Neural cell (in vitro differentiated cells): ENCODE measurements around the gene TEX9.

ENCODE experiments used
- EP300 ChIP-seq: fragments of 450-650 bp; conservative IDR thresholded peaks from 2 replicates; pipeline ENCODE4 v1.6.1; 2014; ENCODE audit warnings: antibody characterized with exemption, mild to moderate bottlenecking, moderate library complexity; ENCODE audit not compliant: poor library complexity, severe bottlenecking
- EZH2 ChIP-seq: fragments of 200-600, 300-800 bp; shearing (Covaris generic), sonication (generic); IDR thresholded peaks from 2 replicates; pipeline ENCODE4 v1.6.1; 2014; ENCODE audit warnings: antibody characterized with exemption, low read length, borderline replicate concordance, mild to moderate bottlenecking; ENCODE audit not compliant: insufficient read depth, poor library complexity, severe bottlenecking
- POLR2AphosphoS5 ChIP-seq: IDR thresholded peaks from 2 replicates; pipeline ENCODE4 v1.6.1; 2012
- RAD21 ChIP-seq: fragments of 450-650 bp; conservative IDR thresholded peaks from 2 replicates; pipeline ENCODE4 v1.6.1; 2014; ENCODE audit warnings: antibody characterized with exemption, mild to moderate bottlenecking, moderate library complexity
- TAF1 ChIP-seq: IDR thresholded peaks from 2 replicates; pipeline ENCODE4 v1.6.1; 2012; ENCODE audit warnings: low read depth
- TF ChIP-seq, protein P1 (sequence below): fragments of 450-650 bp; IDR thresholded peaks from 2 replicates; pipeline ENCODE4 v1.5.1; 2014; ENCODE audit warnings: antibody characterized with exemption, mild to moderate bottlenecking, moderate library complexity; ENCODE audit not compliant: poor library complexity, severe bottlenecking
- TF ChIP-seq, protein P2 (sequence below): IDR thresholded peaks from 2 replicates; pipeline ENCODE4 v1.6.1; 2012; ENCODE audit warnings: borderline replicate concordance

DNA sequence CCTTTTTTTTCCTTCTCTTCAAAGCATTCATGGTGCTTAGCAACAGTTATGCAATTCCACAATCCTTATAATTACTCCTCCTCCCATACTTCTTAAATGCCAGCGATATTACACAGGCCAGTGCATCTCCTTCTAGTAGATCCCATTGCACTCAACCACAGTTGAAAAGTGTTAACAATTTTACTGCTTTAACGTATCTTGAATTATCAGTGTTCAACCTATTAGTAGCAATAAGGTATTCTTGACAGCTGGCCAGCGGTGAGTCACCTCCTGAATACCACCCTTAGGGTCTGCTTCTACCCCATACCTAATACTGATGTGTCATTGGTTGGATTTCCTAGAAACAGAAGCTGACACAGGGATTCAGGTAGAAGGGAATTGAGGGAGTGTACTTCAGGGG is 24.0 kb upstream of the TEX9 start:
- TF ChIP-seq, protein P1, sequence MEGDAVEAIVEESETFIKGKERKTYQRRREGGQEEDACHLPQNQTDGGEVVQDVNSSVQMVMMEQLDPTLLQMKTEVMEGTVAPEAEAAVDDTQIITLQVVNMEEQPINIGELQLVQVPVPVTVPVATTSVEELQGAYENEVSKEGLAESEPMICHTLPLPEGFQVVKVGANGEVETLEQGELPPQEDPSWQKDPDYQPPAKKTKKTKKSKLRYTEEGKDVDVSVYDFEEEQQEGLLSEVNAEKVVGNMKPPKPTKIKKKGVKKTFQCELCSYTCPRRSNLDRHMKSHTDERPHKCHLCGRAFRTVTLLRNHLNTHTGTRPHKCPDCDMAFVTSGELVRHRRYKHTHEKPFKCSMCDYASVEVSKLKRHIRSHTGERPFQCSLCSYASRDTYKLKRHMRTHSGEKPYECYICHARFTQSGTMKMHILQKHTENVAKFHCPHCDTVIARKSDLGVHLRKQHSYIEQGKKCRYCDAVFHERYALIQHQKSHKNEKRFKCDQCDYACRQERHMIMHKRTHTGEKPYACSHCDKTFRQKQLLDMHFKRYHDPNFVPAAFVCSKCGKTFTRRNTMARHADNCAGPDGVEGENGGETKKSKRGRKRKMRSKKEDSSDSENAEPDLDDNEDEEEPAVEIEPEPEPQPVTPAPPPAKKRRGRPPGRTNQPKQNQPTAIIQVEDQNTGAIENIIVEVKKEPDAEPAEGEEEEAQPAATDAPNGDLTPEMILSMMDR, result no peak
- TF ChIP-seq TAF1, result no peak
- no peak for TF ChIP-seq EP300
- TF ChIP-seq RAD21, result no peak
- no peak for TF ChIP-seq EZH2
- TF ChIP-seq, protein P2, sequence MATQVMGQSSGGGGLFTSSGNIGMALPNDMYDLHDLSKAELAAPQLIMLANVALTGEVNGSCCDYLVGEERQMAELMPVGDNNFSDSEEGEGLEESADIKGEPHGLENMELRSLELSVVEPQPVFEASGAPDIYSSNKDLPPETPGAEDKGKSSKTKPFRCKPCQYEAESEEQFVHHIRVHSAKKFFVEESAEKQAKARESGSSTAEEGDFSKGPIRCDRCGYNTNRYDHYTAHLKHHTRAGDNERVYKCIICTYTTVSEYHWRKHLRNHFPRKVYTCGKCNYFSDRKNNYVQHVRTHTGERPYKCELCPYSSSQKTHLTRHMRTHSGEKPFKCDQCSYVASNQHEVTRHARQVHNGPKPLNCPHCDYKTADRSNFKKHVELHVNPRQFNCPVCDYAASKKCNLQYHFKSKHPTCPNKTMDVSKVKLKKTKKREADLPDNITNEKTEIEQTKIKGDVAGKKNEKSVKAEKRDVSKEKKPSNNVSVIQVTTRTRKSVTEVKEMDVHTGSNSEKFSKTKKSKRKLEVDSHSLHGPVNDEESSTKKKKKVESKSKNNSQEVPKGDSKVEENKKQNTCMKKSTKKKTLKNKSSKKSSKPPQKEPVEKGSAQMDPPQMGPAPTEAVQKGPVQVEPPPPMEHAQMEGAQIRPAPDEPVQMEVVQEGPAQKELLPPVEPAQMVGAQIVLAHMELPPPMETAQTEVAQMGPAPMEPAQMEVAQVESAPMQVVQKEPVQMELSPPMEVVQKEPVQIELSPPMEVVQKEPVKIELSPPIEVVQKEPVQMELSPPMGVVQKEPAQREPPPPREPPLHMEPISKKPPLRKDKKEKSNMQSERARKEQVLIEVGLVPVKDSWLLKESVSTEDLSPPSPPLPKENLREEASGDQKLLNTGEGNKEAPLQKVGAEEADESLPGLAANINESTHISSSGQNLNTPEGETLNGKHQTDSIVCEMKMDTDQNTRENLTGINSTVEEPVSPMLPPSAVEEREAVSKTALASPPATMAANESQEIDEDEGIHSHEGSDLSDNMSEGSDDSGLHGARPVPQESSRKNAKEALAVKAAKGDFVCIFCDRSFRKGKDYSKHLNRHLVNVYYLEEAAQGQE, result no peak
- TF ChIP-seq POLR2AphosphoS5, result no peak
